Measurements from ENCODE around the gene MC1R. TPM values are rescaled to one million over a fixed set of nuclear protein-coding genes. Genes with fewer than 3 reads are reported as not detected.

MC1R gene
- total RNA-seq (2014; rRNA removed; shearing (Covaris generic)) (7.3 and 8.3 TPM in 2 replicates), total RNA-seq (2022) (22.3 and 23.8 TPM in 2 replicates), Bru-seq, nascent RNA (percentile 55 among the genes with signal in this experiment), BruChase-seq, experiment 1, labeled RNA remaining after a 6-hour chase (percentile 87 among the genes with signal in this experiment), BruChase-seq, experiment 2, labeled RNA remaining after a 2-hour chase (percentile 76 among the genes with signal in this experiment)
- long read RNA-seq, transcript MC1R-202 (1 exons, 3,099 nt) = major isoform, 11 of 16 reads
- long read RNA-seq, partial matches to known transcripts = 2 of 16 reads
- long read RNA-seq, other reads (novel, unspliced or antisense) = 2 of 16 reads

DNA sequence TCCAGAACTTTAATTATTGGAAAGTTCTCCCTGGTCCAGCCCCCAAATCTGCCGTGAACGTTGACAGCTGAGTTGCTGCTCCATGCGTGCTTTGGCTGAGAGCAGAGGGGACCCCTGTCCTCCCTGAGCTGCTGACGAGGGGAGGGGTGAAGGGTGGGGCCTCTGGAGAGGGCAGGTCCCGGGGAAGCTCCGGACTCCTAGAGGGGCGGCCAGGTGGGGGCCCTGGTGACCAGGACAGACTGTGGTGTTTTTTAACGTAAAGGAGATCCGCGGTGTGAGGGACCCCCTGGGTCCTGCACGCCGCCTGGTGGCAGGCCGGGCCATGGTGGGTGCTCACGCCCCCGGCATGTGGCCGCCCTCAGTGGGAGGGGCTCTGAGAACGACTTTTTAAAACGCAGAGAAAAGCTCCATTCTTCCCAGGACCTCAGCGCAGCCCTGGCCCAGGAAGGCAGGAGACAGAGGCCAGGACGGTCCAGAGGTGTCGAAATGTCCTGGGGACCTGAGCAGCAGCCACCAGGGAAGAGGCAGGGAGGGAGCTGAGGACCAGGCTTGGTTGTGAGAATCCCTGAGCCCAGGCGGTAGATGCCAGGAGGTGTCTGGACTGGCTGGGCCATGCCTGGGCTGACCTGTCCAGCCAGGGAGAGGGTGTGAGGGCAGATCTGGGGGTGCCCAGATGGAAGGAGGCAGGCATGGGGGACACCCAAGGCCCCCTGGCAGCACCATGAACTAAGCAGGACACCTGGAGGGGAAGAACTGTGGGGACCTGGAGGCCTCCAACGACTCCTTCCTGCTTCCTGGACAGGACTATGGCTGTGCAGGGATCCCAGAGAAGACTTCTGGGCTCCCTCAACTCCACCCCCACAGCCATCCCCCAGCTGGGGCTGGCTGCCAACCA, at the start of gene MC1R:
MC1R (plus strand) TSS at position 410 of the 895 bp plus-strand sequence; CDS start at position 807, 397 bp downstream.
- peak within 1 kb of the TSS; percentile 84 for H3K4me2 ChIP-seq (ENCODE audit: low read length)
- peak within 1 kb of the TSS; percentile 58 for H3K4me3 ChIP-seq (ENCODE audit: low read depth, low read length, poor library complexity, severe bottlenecking)
- intact Hi-C loops (cut with micrococcal nuclease; ENCODE audit: unreplicated experiment) = loop anchor here (2.0 to 10.0 kb wide), 3 partner anchors 104 to 218 kb away; partner anchors contain the start of genes FANCA, SPATA2L, VPS9D1 and ZNF276
- TF ChIP-seq, protein P1, sequence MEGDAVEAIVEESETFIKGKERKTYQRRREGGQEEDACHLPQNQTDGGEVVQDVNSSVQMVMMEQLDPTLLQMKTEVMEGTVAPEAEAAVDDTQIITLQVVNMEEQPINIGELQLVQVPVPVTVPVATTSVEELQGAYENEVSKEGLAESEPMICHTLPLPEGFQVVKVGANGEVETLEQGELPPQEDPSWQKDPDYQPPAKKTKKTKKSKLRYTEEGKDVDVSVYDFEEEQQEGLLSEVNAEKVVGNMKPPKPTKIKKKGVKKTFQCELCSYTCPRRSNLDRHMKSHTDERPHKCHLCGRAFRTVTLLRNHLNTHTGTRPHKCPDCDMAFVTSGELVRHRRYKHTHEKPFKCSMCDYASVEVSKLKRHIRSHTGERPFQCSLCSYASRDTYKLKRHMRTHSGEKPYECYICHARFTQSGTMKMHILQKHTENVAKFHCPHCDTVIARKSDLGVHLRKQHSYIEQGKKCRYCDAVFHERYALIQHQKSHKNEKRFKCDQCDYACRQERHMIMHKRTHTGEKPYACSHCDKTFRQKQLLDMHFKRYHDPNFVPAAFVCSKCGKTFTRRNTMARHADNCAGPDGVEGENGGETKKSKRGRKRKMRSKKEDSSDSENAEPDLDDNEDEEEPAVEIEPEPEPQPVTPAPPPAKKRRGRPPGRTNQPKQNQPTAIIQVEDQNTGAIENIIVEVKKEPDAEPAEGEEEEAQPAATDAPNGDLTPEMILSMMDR (conservative IDR thresholded peaks at IDR 0.05; ENCODE audit: low read length) = peak; percentile 87
- TF ChIP-seq EZH2phosphoT487 (IDR thresholded peaks at IDR 0.05; ENCODE audit: borderline replicate concordance, low read depth, low read length) = no peak
- H3K9me3 ChIP-seq (ENCODE audit: low read length) = no peaks in the 10 kb centered on the region
- peaks cover 17% of the 10 kb centered on the region for H3K36me3 ChIP-seq (ENCODE audit: insufficient read depth, low read length)
- H3K9me2 ChIP-seq (ENCODE audit: insufficient read depth, low read length) = no peaks in the 10 kb centered on the region
- DNase-seq (ENCODE audit: low spot score) = peak; percentile 87
- H3K4me1 ChIP-seq (ENCODE audit: insufficient read depth, low read length, poor library complexity, severe bottlenecking) = peaks cover 52% of the 10 kb centered on the region
- BruUV-seq (replicated peaks) = no TSS peak
- peak within 1 kb of the TSS; percentile 42; the same call in 1 of the 2 replicates for H2AFZ ChIP-seq (ENCODE audit: low read length)
- peak within 1 kb of the TSS; percentile 90 for H3K27ac ChIP-seq (ENCODE audit: low read depth, low read length, poor library complexity, severe bottlenecking)
- peaks cover 5% of the 10 kb centered on the region for H3K79me2 ChIP-seq (ENCODE audit: insufficient read depth, low read depth, low read length)
- H4K20me1 ChIP-seq (ENCODE audit: insufficient read depth, low read length) = 0 out of 2 replicates have a peak, but pooled peaks cover under 1% of the 10 kb centered on the region
- ChIA-PET POLR2A (interaction anchor here (0.5 to 1.3 kb wide), 6 partner anchors 22 to 350 kb away, joined by 3 to 7 read pairs (median 5); partner anchors contain the start of gene TCF25), CTCF (ENCODE audit: unreplicated experiment) (interaction anchor here (0.6 to 0.9 kb wide), 3 partner anchors 12 to 218 kb away, joined by 3 to 4 read pairs (median 3); no protein-coding TSS in a partner anchor)

DNA sequence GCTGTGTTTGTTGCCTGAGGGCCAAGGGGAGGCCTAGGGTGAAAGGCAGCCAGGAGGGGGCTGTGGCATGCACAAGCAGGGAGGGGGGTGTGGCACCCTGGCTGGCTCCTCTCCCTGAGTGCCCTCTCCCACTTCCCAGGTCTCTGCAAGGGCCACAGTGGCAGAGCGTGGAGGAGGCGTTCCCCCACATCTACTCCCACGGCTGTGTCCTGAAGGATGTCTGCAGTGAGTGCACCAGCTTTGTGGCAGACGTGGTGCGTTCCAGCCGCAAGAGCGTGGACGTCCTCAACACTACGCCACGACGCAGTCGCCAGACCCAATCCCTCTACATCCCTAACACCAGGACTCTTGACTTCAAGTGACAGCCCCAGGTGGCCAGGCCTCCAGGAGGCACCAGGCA, 48.8 kb upstream of the MC1R start:
- Histone ChIP-seq H3K9me2 (ENCODE audit: insufficient read depth, low read length) (no peaks in the 10 kb centered on the region), H3K4me2 (ENCODE audit: low read length) (no peak overlapping the region), H3K36me3 (ENCODE audit: insufficient read depth, low read length) (peaks cover 18% of the 10 kb centered on the region), H2AFZ (ENCODE audit: low read length) (no peak overlapping the region), H3K27ac (ENCODE audit: low read depth, low read length, poor library complexity, severe bottlenecking) (no peak overlapping the region), H4K20me1 (ENCODE audit: insufficient read depth, low read length) (no peaks in the 10 kb centered on the region), H3K79me2 (ENCODE audit: insufficient read depth, low read depth, low read length) (peaks cover 7% of the 10 kb centered on the region), H3K4me3 (ENCODE audit: low read depth, low read length, poor library complexity, severe bottlenecking) (no peak overlapping the region), H3K4me1 (ENCODE audit: insufficient read depth, low read length, poor library complexity, severe bottlenecking) (peaks cover 24% of the 10 kb centered on the region), H3K9me3 (ENCODE audit: low read length) (peaks cover 18% of the 10 kb centered on the region)
- DNase-seq (ENCODE audit: low spot score) = no peak
- POLR2A ChIA-PET = no interaction called here
- intact Hi-C loops (cut with micrococcal nuclease; ENCODE audit: unreplicated experiment) = no loop called here
- TF ChIP-seq, protein P1 (conservative IDR thresholded peaks at IDR 0.05; ENCODE audit: low read length) = no peak
- CTCF ChIA-PET (ENCODE audit: unreplicated experiment) = interaction anchor here (0.6 kb wide), 1 partner anchor 145 kb away, joined by 3 read pairs; no protein-coding TSS in a partner anchor
- BruUV-seq (replicated peaks) = no TSS peak

Measured in OCI-LY7 (cell line).